ENCODE data around the gene TGM5. TPM values are rescaled to one million over a fixed set of nuclear protein-coding genes. Genes with fewer than 3 reads are reported as not detected.

The TGM5 gene
- total RNA-seq, 4 donors from 2014 or later: not detected

DNA sequence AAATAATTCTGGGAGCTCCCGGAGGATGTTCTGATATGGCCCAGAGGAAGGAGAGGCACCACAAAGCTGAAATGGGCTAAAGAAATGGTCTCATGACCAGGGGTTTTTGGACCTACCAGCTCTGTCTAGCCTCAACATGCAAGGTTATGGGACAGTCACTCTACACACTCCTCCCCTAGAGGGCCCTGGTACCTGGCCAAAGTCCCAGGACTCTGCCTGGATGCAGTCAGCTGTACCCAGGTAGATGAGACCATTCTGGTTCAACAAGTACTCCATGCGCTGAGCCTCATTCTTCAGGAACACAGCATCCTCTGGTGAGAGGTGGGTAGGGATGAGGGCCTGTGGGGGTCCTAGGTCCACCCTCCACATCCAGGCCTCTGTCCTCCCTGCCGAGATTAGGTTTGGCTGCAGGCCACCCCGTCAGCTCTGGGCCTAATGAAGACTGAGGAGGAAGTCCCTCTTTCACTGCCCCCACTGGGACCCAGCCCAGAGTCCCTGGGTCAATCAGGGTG lies 55.4 kb downstream of the TGM5 start:
- DNase-seq (ENCODE audit: low spot score in 2 of 2): no peak
- Histone ChIP-seq H3K4me1 (no peaks in the 10 kb centered on the region), H3K27me3 (no peaks in the 10 kb centered on the region), H3K27ac (no peak overlapping the region), H3K36me3 (no peaks in the 10 kb centered on the region), H3K4me3 (no peak overlapping the region), H3K9me3 (no peaks in the 10 kb centered on the region)
- TF ChIP-seq, protein P1, sequence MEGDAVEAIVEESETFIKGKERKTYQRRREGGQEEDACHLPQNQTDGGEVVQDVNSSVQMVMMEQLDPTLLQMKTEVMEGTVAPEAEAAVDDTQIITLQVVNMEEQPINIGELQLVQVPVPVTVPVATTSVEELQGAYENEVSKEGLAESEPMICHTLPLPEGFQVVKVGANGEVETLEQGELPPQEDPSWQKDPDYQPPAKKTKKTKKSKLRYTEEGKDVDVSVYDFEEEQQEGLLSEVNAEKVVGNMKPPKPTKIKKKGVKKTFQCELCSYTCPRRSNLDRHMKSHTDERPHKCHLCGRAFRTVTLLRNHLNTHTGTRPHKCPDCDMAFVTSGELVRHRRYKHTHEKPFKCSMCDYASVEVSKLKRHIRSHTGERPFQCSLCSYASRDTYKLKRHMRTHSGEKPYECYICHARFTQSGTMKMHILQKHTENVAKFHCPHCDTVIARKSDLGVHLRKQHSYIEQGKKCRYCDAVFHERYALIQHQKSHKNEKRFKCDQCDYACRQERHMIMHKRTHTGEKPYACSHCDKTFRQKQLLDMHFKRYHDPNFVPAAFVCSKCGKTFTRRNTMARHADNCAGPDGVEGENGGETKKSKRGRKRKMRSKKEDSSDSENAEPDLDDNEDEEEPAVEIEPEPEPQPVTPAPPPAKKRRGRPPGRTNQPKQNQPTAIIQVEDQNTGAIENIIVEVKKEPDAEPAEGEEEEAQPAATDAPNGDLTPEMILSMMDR (IDR thresholded peaks at IDR 0.05): no peak
- no peak for TF ChIP-seq EP300 (IDR thresholded peaks at IDR 0.05)
- no peak for TF ChIP-seq POLR2A (IDR thresholded peaks at IDR 0.05)
- 79 to 84% methylated on average over 4 of the region's 4 CpGs for WGBS, 2 donors

DNA sequence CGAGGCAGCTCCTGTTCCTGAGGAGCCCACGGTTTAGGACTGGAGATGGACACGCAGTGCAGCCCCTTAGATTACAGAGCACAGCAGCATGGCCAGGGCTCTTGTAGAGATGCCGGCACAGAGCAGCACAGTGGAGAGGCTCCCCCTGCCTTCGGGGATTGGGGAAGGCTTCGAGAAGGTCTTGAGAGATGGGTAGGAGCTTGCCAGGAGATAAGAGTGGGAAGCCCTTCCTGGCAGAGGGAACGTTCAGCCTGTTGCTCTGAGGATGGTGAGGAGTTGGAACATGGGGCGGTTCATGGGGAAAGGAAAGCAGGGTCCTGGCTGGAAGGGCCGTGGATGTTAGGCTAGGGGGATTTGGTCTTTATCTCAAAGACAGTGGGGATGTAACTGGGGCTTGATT lies 55.9 kb downstream of the TGM5 start:
- Histone ChIP-seq H3K36me3 (no peaks in the 10 kb centered on the region), H3K27me3 (no peaks in the 10 kb centered on the region), H3K4me1 (no peaks in the 10 kb centered on the region), H3K9me3 (no peaks in the 10 kb centered on the region), H3K27ac (no peak overlapping the region), H3K4me3 (no peak overlapping the region)
- TF ChIP-seq, protein P1 (IDR thresholded peaks at IDR 0.05): no peak
- no peak for TF ChIP-seq POLR2A (IDR thresholded peaks at IDR 0.05)
- TF ChIP-seq EP300 (IDR thresholded peaks at IDR 0.05): no peak
- no peak for DNase-seq (ENCODE audit: low spot score in 2 of 2)
- 79 to 84% methylated on average over 9 of the region's 9 CpGs for WGBS, 2 donors

DNA sequence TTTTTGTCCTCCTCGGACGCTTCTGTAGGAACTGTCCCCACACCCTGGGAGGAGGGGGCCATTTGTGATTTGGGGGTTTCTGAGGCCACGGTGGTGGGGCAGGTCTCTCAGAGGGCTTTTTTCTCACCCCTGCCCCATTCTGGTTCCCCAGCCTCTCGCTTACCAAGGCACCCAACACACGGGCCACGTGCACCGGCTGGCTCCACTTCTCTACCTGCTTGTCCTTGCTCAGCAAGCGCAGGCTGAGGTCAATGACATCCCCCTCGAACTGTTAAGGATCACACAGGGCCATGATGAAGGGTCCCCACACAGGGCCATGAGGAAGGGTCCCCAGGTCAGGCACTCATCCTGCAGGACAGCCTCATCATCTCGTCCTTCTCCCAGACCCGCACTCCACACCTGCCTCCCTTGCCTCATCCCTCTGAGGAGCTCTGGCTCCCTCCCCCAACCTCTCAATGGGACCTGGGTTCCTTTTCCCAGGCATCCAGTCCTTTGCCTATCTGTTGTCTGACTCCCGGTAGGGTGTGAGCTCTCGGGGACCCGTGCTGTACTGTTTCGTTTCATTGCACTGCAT lies 56.5 kb downstream of the TGM5 start:
- no peaks in the 10 kb centered on the region for H3K9me3 ChIP-seq
- H3K27ac ChIP-seq: no peak overlapping the region
- DNase-seq (ENCODE audit: low spot score in 2 of 2): no peak
- no peaks in the 10 kb centered on the region for H3K27me3 ChIP-seq
- no peak overlapping the region for H3K4me3 ChIP-seq
- WGBS, 2 donors: 83 to 85% methylated on average over 14 to 15 of the region's 15 CpGs
- no peaks in the 10 kb centered on the region for H3K4me1 ChIP-seq
- no peaks in the 10 kb centered on the region for H3K36me3 ChIP-seq
- TF ChIP-seq POLR2A (IDR thresholded peaks at IDR 0.05) (no peak), EP300 (IDR thresholded peaks at IDR 0.05) (no peak)
- TF ChIP-seq, protein P1 (IDR thresholded peaks at IDR 0.05): no peak

DNA sequence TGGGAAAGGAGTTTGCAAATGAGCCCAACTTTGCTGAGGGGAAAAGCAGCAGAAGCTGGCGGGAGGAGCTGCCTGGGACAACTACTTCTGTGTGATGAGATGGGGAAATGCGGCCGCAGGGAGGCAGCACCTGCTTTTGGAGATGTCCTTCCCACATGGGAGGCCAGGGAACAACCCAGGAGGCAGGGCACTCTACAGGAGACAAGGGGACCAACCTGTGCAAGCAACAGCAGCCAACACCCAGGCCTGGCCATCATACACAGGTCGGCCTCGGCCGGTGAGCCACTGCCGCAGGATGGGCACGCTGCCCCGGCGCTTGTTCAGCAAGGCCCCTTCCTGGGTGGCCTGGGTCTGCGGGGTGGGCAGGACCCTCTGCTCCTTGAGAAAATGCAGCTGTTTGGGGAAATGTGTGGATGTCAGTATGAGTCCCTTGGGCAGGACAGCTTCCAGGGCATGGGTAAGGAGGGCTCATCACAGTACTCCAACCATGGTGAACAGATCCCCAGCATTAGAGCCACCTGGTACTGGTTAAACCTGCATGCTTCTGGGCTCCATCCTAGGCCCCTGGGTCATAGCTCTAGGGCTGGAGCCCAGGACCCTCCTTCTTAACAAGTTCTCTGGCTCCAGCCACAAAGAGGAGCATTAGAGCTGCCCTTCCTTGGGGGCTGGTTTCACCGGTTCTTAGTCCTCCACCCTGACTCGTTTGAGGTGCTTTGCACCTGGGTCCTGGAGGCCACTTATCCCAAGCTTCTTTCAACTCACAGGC lies 57.5 kb downstream of the TGM5 start:
- Histone ChIP-seq H3K27ac (no peak overlapping the region), H3K4me1 (no peaks in the 10 kb centered on the region), H3K27me3 (no peaks in the 10 kb centered on the region), H3K4me3 (no peak overlapping the region), H3K36me3 (no peaks in the 10 kb centered on the region), H3K9me3 (no peaks in the 10 kb centered on the region)
- 71 to 80% methylated on average over 10 to 13 of the region's 13 CpGs for WGBS, 2 donors
- no peak for DNase-seq (ENCODE audit: low spot score in 2 of 2)
- no peak for TF ChIP-seq EP300 (IDR thresholded peaks at IDR 0.05)
- no peak for TF ChIP-seq POLR2A (IDR thresholded peaks at IDR 0.05)

DNA sequence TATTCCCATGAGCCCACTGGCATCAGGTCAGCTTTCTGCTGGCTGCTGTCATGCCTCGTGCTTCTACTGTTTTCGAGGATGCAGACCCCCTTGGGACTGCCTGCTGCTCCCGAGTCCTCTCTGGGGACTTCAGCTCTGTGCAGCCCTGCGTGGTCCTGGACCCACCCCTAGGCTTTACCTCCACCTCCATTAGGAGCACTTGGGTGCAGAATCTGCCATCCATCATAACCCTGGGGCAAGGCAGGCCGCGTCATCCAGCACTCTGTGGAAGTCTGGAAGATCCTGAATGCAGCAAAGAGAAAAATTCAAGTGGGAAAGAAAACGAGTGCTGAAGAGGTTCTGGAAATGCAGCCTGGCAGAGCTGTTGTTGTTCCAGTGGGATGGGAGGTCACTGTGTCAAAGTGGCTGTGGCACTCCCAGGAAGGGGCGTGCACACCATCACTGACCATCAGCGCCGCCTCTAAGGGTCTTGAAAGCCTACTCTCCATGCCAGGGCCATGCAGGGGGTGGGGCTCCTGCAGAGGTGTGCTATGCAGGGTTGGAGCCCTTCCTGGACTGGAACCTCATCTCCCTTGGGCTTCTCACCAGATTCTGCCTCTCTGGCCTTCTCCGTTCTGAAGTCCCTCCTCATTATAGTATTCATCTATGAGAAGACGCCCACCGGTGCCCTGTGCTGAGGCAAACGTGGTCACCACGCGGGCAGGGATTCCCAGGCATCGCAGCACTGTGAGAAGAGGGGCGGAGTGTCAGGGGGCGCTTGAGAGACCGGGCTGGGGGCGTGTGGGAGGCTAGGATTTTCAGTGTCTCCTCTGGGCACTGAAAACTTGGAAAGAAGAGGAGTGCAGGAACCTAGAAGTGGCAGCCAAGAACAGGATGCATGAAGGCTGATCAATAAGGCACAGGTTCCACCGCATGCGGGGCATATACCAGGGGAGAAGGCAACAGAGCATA lies 58.4 kb downstream of the TGM5 start:
- Histone ChIP-seq H3K27me3 (no peaks in the 10 kb centered on the region), H3K9me3 (no peaks in the 10 kb centered on the region), H3K4me3 (no peak overlapping the region), H3K4me1 (no peaks in the 10 kb centered on the region), H3K27ac (no peak overlapping the region), H3K36me3 (no peaks in the 10 kb centered on the region)
- no peak for DNase-seq (ENCODE audit: low spot score in 2 of 2)
- 59 to 67% methylated on average over 23 of the region's 23 CpGs for WGBS, 2 donors
- TF ChIP-seq, protein P1 (IDR thresholded peaks at IDR 0.05): no peak
- TF ChIP-seq EP300 (IDR thresholded peaks at IDR 0.05) (no peak), POLR2A (IDR thresholded peaks at IDR 0.05) (no peak)
